Omental fat pad (tissue), 4 donors: ENCODE measurements around the gene ASB1. TPM values are rescaled to one million over a fixed set of nuclear protein-coding genes. Genes with fewer than 3 reads are reported as not detected.
"Not testable (repeated sequence)": the region's sequence is repeated elsewhere in the genome, so short reads cannot be mapped to it uniquely, and the experiment has no call there.

Experiments used
- ATAC-seq: fragments of 150-250 bp; one replicate; pipeline ENCODE4 v1.9.1; 2016; ENCODE audit warnings: mild to moderate bottlenecking, moderate library complexity; ENCODE audit not compliant: low FRiP score
- DNase-seq: peaks from one replicate; pipeline ENCODE4 v3.0.0-alpha.2; 2019; ENCODE audit warnings: low spot score
- CTCF ChIP-seq, 3 donors: fragments of 450-650 bp; IDR thresholded peaks; one replicate each; pipeline ENCODE4 v1.5.1; 2016 to 2017; ENCODE audit warnings: antibody characterized with exemption in 3 of 3, mild to moderate bottlenecking in 3 of 3, moderate library complexity in 2 of 3
- total RNA-seq, 4 donors: library from RNA; depleted of rRNA; stranded (reverse); fragments of >200 nt; gene quantifications; one replicate each; pipeline ENCODE4 v1.1.0, GENCODE V29; 2016

The ASB1 gene
- total RNA-seq, 4 donors from 2014 or later: 12.9 to 23.4 (median 14.4) TPM

- ATAC-seq (no peak), DNase-seq (no peak)
- no peak for TF ChIP-seq CTCF (IDR thresholded peaks at IDR 0.05)
Measured at GRCh38 chr2:238440331-238440730, 13.6 kb downstream of the ASB1 start.

GRCh38 chr2:238440767-238441166, 14.0 kb downstream of the ASB1 start:
- ATAC-seq (no peak), DNase-seq (no peak)
- no peak for TF ChIP-seq CTCF (IDR thresholded peaks at IDR 0.05)

GRCh38 chr2:238441262-238442114, 14.8 kb downstream of the ASB1 start:
- DNase-seq (no peak), ATAC-seq (no peak)
- no peak for TF ChIP-seq CTCF (IDR thresholded peaks at IDR 0.05)

- not testable (repeated sequence) for DNase-seq, ATAC-seq
Measured at GRCh38 chr2:238442257-238442656, 15.5 kb downstream of the ASB1 start.

- no peak for TF ChIP-seq CTCF (IDR thresholded peaks at IDR 0.05)
- no peak for ATAC-seq
Measured at GRCh38 chr2:238444242-238444641, 17.5 kb downstream of the ASB1 start.

GRCh38 chr2:238445409-238446190, 18.9 kb downstream of the ASB1 start:
- no peak for ATAC-seq
- no peak for DNase-seq
- TF ChIP-seq CTCF (IDR thresholded peaks at IDR 0.05): no peak

More at GRCh38 chr2:238444242-238444641, 17.5 kb downstream of the ASB1 start:
- DNase-seq: no peak

- no peak for ATAC-seq
- DNase-seq: no peak
- no peak for TF ChIP-seq CTCF (IDR thresholded peaks at IDR 0.05)
Measured at GRCh38 chr2:238446371-238446770, 19.6 kb downstream of the ASB1 start.
